Pancreas (tissue), 10 donors: ENCODE results near the gene RUNX1. TPM values are rescaled to one million over a fixed set of nuclear protein-coding genes. Genes with fewer than 3 reads are reported as not detected.

Source experiments
- ATAC-seq, 4 donors: fragments of 200-7000 bp; cut with Tn5 transposase; one replicate each; pipeline versions ENCODE4 v1.8.0 to v1.9.1; 2020; ENCODE audit warnings: mild to moderate bottlenecking in 4 of 4, moderate library complexity in 4 of 4
- DNase-seq, 6 donors: peaks; one replicate each; pipeline ENCODE4 v3.0.0-alpha.2; 2020
- FAIRE-seq: peaks from 2 replicates; lab custom pipeline; 2012; peaks lifted over from hg19 to GRCh38; lab: Jason Lieb, UNC
- H3K27ac ChIP-seq, 4 donors: fragments of 200-600 bp; sonication (generic); 1 replicate in 3 of 4; 2 replicates in 1 of 4; pipeline versions ENCODE4 v1.5.0 to v1.8.0; 2020
- H3K27me3 ChIP-seq, 4 donors: fragments of 200-600 bp; one replicate each; pipeline ENCODE4 v1.8.0; 2021
- H3K36me3 ChIP-seq, 3 donors: fragments of 200-600 bp; sonication (generic) in 1 of 3; one replicate each; pipeline versions ENCODE4 v1.5.0 to v1.8.0; 2020 to 2021
- H3K4me1 ChIP-seq, 3 donors: fragments of 200-600 bp; one replicate each; pipeline ENCODE4 v1.8.0; 2021
- H3K4me3 ChIP-seq, 4 donors: fragments of 200-600 bp; sonication (generic) in 2 of 4; one replicate each; pipeline versions ENCODE4 v1.5.0 to v1.8.0; 2020 to 2021
- H3K9me3 ChIP-seq, 4 donors: fragments of 200-600 bp; one replicate each; pipeline ENCODE4 v1.8.0; 2021
- CTCF ChIP-seq, 4 donors: fragments of 200-600 bp; sonication (generic) in 3 of 4; IDR thresholded peaks; one replicate each; pipeline versions ENCODE4 v1.5.0 to v1.8.0; 2021; ENCODE audit warnings: antibody characterized with exemption in 4 of 4
- whole genome bisulfite sequencing, 2 donors: extraction: QIAGEN DNeasy Blood & Tissue Kit; methylation state at CpG; one replicate each; pipeline ENCODE4 v1.1.7; 2013; 5-methylcytosine and 5-hydroxymethylcytosine counted together
- intact Hi-C, 3 donors: fragments of 100-400 bp; cut with DNase I; formaldehyde crosslinking; loops; one replicate each; pipeline versions ENCODE4 v1.11.1 to v1.14.2; 2022
- polyA plus RNA-seq, 2 donors: library from polyadenylated mRNA; stranded (reverse); fragments of 200-250 nt; gene quantifications; one replicate each; pipeline ENCODE4 v1.2.3, GENCODE V29; 2013
- total RNA-seq, 6 donors: library from RNA; stranded (reverse); fragmentation: NEBNext Ultra II Directional in 4 of 6; extraction: Animal tissue kit (Norgen Biotek cat#: 25700) in 4 of 6; gene quantifications; one replicate each; pipeline versions ENCODE4 v1.2.1 to v1.2.4, GENCODE V29; 2021 to 2023
- donor health status: healthy with polysubstance abuse.
- donor health status: DM: no; HTN: no; CAD: no; lungs with moderate emphysema.
- donor health status: DM: no; HTN: no; CAD: no.
- donor health status: control.
- donor health status: control.
- donor health status: Bipolar disorder and iron deficiency.
- donor health status: DM: yes; HTN: yes; CAD: no.
- donor health status: DM: no; HTN: no; CAD: no.
- donor health status: DM: no; HTN: no; CAD: no.
- donor health status: DM: yes; HTN: yes; CAD: no.

RUNX1 gene
- total and polyA plus RNA-seq, 8 donors: 2.1 to 38.2 (median 4.5) TPM

- Histone ChIP-seq H3K4me1 (no peaks in the 10 kb centered on the region), H3K36me3 (no peaks in the 10 kb centered on the region), H3K9me3 (no peaks in the 10 kb centered on the region), H3K27ac (no peak overlapping the region), H3K4me3 (no peak overlapping the region), H3K27me3 (no peaks in the 10 kb centered on the region)
- intact Hi-C loops: no loop called here
- TF ChIP-seq CTCF (IDR thresholded peaks at IDR 0.05): no peak
- DNase-seq (peak in 1 of 6 donors; percentile 47), ATAC-seq (peak in 3 of 4 donors; percentile 34 to 63 (median 42)), FAIRE-seq (no peak)
- 76 to 79% methylated on average over 20 of the region's 20 CpGs for WGBS, 2 donors
These were observed 183.5 kb downstream of the RUNX1 start for GRCh38 chr21:34865400-34866241.

GRCh38 chr21:34864370-34865149 is 184.5 kb downstream of the RUNX1 start:
- Histone ChIP-seq H3K9me3 (no peaks in the 10 kb centered on the region), H3K4me1 (no peaks in the 10 kb centered on the region), H3K4me3 (no peak overlapping the region), H3K27ac (no peak overlapping the region), H3K27me3 (no peaks in the 10 kb centered on the region), H3K36me3 (no peaks in the 10 kb centered on the region)
- FAIRE-seq: no peak
- WGBS, 2 donors: 78 to 81% methylated on average over 8 of the region's 8 CpGs
- no peak for TF ChIP-seq CTCF (IDR thresholded peaks at IDR 0.05)
- no peak for ATAC-seq
- no peak for DNase-seq
- intact Hi-C loops: no loop called here

GRCh38 chr21:34862951-34863350 is 186.2 kb downstream of the RUNX1 start:
- no peak overlapping the region for H3K27ac ChIP-seq
- ATAC-seq (no peak), DNase-seq (no peak), FAIRE-seq (no peak)
- no peaks in the 10 kb centered on the region for H3K36me3 ChIP-seq
- H3K4me3 ChIP-seq: no peak overlapping the region
- H3K27me3 ChIP-seq: no peaks in the 10 kb centered on the region
- H3K4me1 ChIP-seq: no peaks in the 10 kb centered on the region
- TF ChIP-seq CTCF (IDR thresholded peaks at IDR 0.05): no peak
- intact Hi-C loops: no loop called here
- no peaks in the 10 kb centered on the region for H3K9me3 ChIP-seq
- 91 to 93% methylated on average over 3 of the region's 3 CpGs for WGBS, 2 donors

- no peaks in the 10 kb centered on the region for H3K4me1 ChIP-seq
- H3K36me3 ChIP-seq: no peaks in the 10 kb centered on the region
- ATAC-seq (no peak), FAIRE-seq (no peak), DNase-seq (no peak)
- H3K27ac ChIP-seq: no peak overlapping the region
- intact Hi-C loops: no loop called here
- WGBS, 2 donors: 91 to 92% methylated on average over 4 of the region's 4 CpGs
- no peaks in the 10 kb centered on the region for H3K27me3 ChIP-seq
- H3K9me3 ChIP-seq: no peaks in the 10 kb centered on the region
- TF ChIP-seq CTCF (IDR thresholded peaks at IDR 0.05): no peak
- no peak overlapping the region for H3K4me3 ChIP-seq
These were observed 187.8 kb downstream of the RUNX1 start for GRCh38 chr21:34861258-34861657.
